CD4-positive, CD25-positive, alpha-beta regulatory T cell (primary cell): ENCODE data around the gene B4GALT1. TPM values are rescaled to one million over a fixed set of nuclear protein-coding genes. Genes with fewer than 3 reads are reported as not detected.
A peak's percentile ranks its signal among the peaks of the same experiment; 100 is the strongest.

Experiments used
- ATAC-seq, 2 donors: fragments of 150-1000 bp; cut with Tn5 transposase; one replicate each; pipeline ENCODE4 v1.10.0; 2021; ENCODE audit warnings: low read depth in 2 of 2, moderate number of reproducible peaks in 2 of 2, moderate library complexity in 1 of 2
- DNase-seq, 3 donors: peaks; one replicate each; pipeline versions ENCODE4 v3.0.0 to v3.0.0-alpha.2; 2012 to 2022; ENCODE audit warnings: mixed read lengths in 1 of 3
- H3K27ac ChIP-seq: one replicate; pipeline ENCODE4 v1.7.0; 2013; ENCODE audit warnings: mild to moderate bottlenecking, low read length; ENCODE audit not compliant: insufficient read depth, poor library complexity, severe bottlenecking
- H3K27me3 ChIP-seq: one replicate; pipeline ENCODE4 v1.7.0; 2013; ENCODE audit warnings: low read length; ENCODE audit not compliant: control insufficient read depth, insufficient read depth
- H3K36me3 ChIP-seq: one replicate; pipeline ENCODE4 v1.7.0; 2013; ENCODE audit warnings: mild to moderate bottlenecking, low read length, moderate library complexity; ENCODE audit not compliant: control insufficient read depth, insufficient read depth
- H3K4me1 ChIP-seq: 2 replicates; pipeline ENCODE4 v1.7.0; 2013; ENCODE audit warnings: mild to moderate bottlenecking, low read length; ENCODE audit not compliant: insufficient read depth, control insufficient read depth, poor library complexity, severe bottlenecking
- H3K4me3 ChIP-seq: one replicate; pipeline ENCODE4 v1.7.0; 2013; ENCODE audit warnings: low read depth, mild to moderate bottlenecking, low read length, moderate library complexity
- H3K9me3 ChIP-seq, 2 experiments: 1 replicate in 1 of 2; 2 replicates in 1 of 2; pipeline ENCODE4 v1.7.0; 2013; ENCODE audit warnings: low read length in 2 of 2, mild to moderate bottlenecking in 1 of 2, moderate library complexity in 1 of 2; ENCODE audit not compliant: control insufficient read depth in 2 of 2
- H3K27ac Mint-ChIP-seq, 3 donors: one replicate each; pipeline ENCODE4 v1.8.0; 2020 to 2022; ENCODE audit warnings: mild to moderate bottlenecking in 3 of 3, mixed read lengths in 3 of 3, moderate library complexity in 2 of 3
- H3K27me3 Mint-ChIP-seq: one replicate; pipeline ENCODE4 v1.8.0; 2022; ENCODE audit warnings: mild to moderate bottlenecking, mixed read lengths
- H3K36me3 Mint-ChIP-seq: one replicate; pipeline ENCODE4 v1.8.0; 2020; ENCODE audit warnings: mixed read lengths
- H3K4me1 Mint-ChIP-seq, 4 donors: one replicate each; pipeline ENCODE4 v1.8.0; 2020 to 2022; ENCODE audit warnings: mixed read lengths in 4 of 4, mild to moderate bottlenecking in 1 of 4
- H3K4me3 Mint-ChIP-seq, 4 donors: one replicate each; pipeline ENCODE4 v1.8.0; 2020 to 2022; ENCODE audit warnings: mild to moderate bottlenecking in 4 of 4, mixed read lengths in 4 of 4, moderate library complexity in 3 of 4
- H3K9me3 Mint-ChIP-seq, 7 donors: one replicate each; pipeline ENCODE4 v1.8.0; 2020 to 2022; ENCODE audit warnings: mixed read lengths in 7 of 7, mild to moderate bottlenecking in 3 of 7, moderate library complexity in 2 of 7
- polyA plus RNA-seq, 4 donors: library from polyadenylated mRNA; unstranded; fragments of 300-500 nt; fragmentation: Illumina TruSeq; gene quantifications; one replicate each; pipeline ENCODE4 v1.2.3, GENCODE V29; 2021
- total RNA-seq: library from RNA; stranded (reverse); gene quantifications from one replicate; pipeline ENCODE4 v1.2.3, GENCODE V29; 2022

B4GALT1 gene
- total and polyA plus RNA-seq, 5 donors from 2014 or later = 18.8 to 87.8 (median 20.8) TPM

GRCh38 chr9:33110686-33111085 is 56.5 kb downstream of the B4GALT1 start:
- Mint-ChIP-seq H3K36me3 (peaks cover 35% of the 10 kb centered on the region), H3K27ac (peak overlapping the region in 2 of 3 donors; percentile 34 to 62), H3K9me3 (no peaks in the 10 kb centered on the region), H3K4me3 (peak overlapping the region in 1 of 4 donors; percentile 29), H3K4me1 (peaks cover 0 to 7% (median 6%) of the 10 kb centered on the region in 4 donors), H3K27me3 (no peaks in the 10 kb centered on the region)
- Histone ChIP-seq H3K4me1 (no peaks in the 10 kb centered on the region), H3K27me3 (no peaks in the 10 kb centered on the region), H3K27ac (no peak overlapping the region), H3K9me3 (no peaks in the 10 kb centered on the region), H3K36me3 (peaks cover 51% of the 10 kb centered on the region), H3K4me3 (no peak overlapping the region)
- ATAC-seq (no peak), DNase-seq (no peak)

GRCh38 chr9:33109850-33110595 is 57.1 kb downstream of the B4GALT1 start:
- Mint-ChIP-seq H3K4me3 (no peak overlapping the region), H3K27ac (peak overlapping the region in 2 of 3 donors; percentile 14 to 71), H3K4me1 (peaks cover 0 to 7% (median 6%) of the 10 kb centered on the region in 4 donors), H3K9me3 (no peaks in the 10 kb centered on the region), H3K27me3 (no peaks in the 10 kb centered on the region), H3K36me3 (peaks cover 29% of the 10 kb centered on the region)
- Histone ChIP-seq H3K4me3 (no peak overlapping the region), H3K27me3 (no peaks in the 10 kb centered on the region), H3K4me1 (no peaks in the 10 kb centered on the region), H3K27ac (no peak overlapping the region), H3K36me3 (peaks cover 44% of the 10 kb centered on the region), H3K9me3 (no peaks in the 10 kb centered on the region)
- ATAC-seq = no peak
- DNase-seq = no peak

- Histone ChIP-seq H3K9me3 (no peaks in the 10 kb centered on the region), H3K4me3 (no peak overlapping the region), H3K4me1 (no peaks in the 10 kb centered on the region), H3K27me3 (no peaks in the 10 kb centered on the region), H3K36me3 (peaks cover 36% of the 10 kb centered on the region), H3K27ac (no peak overlapping the region)
- DNase-seq (no peak), ATAC-seq (no peak)
- Mint-ChIP-seq H3K4me1 (peaks cover 0 to 7% (median 6%) of the 10 kb centered on the region in 4 donors), H3K27me3 (no peaks in the 10 kb centered on the region), H3K27ac (no peak overlapping the region), H3K4me3 (no peak overlapping the region), H3K36me3 (peaks cover 22% of the 10 kb centered on the region), H3K9me3 (no peaks in the 10 kb centered on the region)
These were observed 58.0 kb downstream of the B4GALT1 start for GRCh38 chr9:33109097-33109496.

- no peak overlapping the region for H3K4me3 ChIP-seq
- DNase-seq (no peak), ATAC-seq (no peak)
- Mint-ChIP-seq H3K27ac (peak overlapping the region in 1 of 3 donors; percentile 53), H3K36me3 (peaks cover 16% of the 10 kb centered on the region), H3K27me3 (no peaks in the 10 kb centered on the region), H3K4me3 (peak overlapping the region in 2 of 4 donors; percentile 19 to 33), H3K4me1 (peaks cover 0 to 7% (median 5%) of the 10 kb centered on the region in 4 donors), H3K9me3 (no peaks in the 10 kb centered on the region)
- no peaks in the 10 kb centered on the region for H3K27me3 ChIP-seq
- H3K4me1 ChIP-seq = no peaks in the 10 kb centered on the region
- H3K27ac ChIP-seq = no peak overlapping the region
- peaks cover 30% of the 10 kb centered on the region for H3K36me3 ChIP-seq
- no peaks in the 10 kb centered on the region for H3K9me3 ChIP-seq
These were observed 58.7 kb downstream of the B4GALT1 start for GRCh38 chr9:33108472-33108871.

GRCh38 chr9:33107762-33108161 is 59.4 kb downstream of the B4GALT1 start:
- no peak overlapping the region for H3K4me3 ChIP-seq
- H3K9me3 ChIP-seq = no peaks in the 10 kb centered on the region
- no peak overlapping the region for H3K27ac ChIP-seq
- ATAC-seq (no peak), DNase-seq (no peak)
- Mint-ChIP-seq H3K27ac (peak overlapping the region in 1 of 3 donors; percentile 36), H3K36me3 (peaks cover 10% of the 10 kb centered on the region), H3K27me3 (no peaks in the 10 kb centered on the region), H3K9me3 (no peaks in the 10 kb centered on the region), H3K4me1 (peaks cover 0 to 7% (median 5%) of the 10 kb centered on the region in 4 donors), H3K4me3 (no peak overlapping the region)
- H3K4me1 ChIP-seq = no peaks in the 10 kb centered on the region
- H3K36me3 ChIP-seq = peaks cover 22% of the 10 kb centered on the region
- no peaks in the 10 kb centered on the region for H3K27me3 ChIP-seq

- Mint-ChIP-seq H3K9me3 (no peaks in the 10 kb centered on the region), H3K27me3 (no peaks in the 10 kb centered on the region), H3K4me3 (no peak overlapping the region), H3K27ac (peak overlapping the region in 2 of 3 donors; percentile 23 to 42), H3K4me1 (peaks cover 0 to 7% (median 5%) of the 10 kb centered on the region in 4 donors), H3K36me3 (peaks cover 5% of the 10 kb centered on the region)
- ATAC-seq = no peak
- Histone ChIP-seq H3K36me3 (peaks cover 16% of the 10 kb centered on the region), H3K27me3 (no peaks in the 10 kb centered on the region), H3K4me1 (no peaks in the 10 kb centered on the region), H3K9me3 (no peaks in the 10 kb centered on the region), H3K27ac (no peak overlapping the region), H3K4me3 (no peak overlapping the region)
- no peak for DNase-seq
These were observed 60.1 kb downstream of the B4GALT1 start for GRCh38 chr9:33106827-33107621.

GRCh38 chr9:33106372-33106771 is 60.8 kb downstream of the B4GALT1 start:
- peak overlapping the region in 2 of 3 donors; percentile 23 to 36 for H3K27ac Mint-ChIP-seq
- ATAC-seq (no peak), DNase-seq (no peak)
- no peaks in the 10 kb centered on the region for H3K4me1 ChIP-seq
- no peak overlapping the region for H3K4me3 Mint-ChIP-seq
- H3K4me3 ChIP-seq = no peak overlapping the region
- H3K27me3 ChIP-seq = no peaks in the 10 kb centered on the region
- no peaks in the 10 kb centered on the region for H3K9me3 Mint-ChIP-seq
- H3K9me3 ChIP-seq = no peaks in the 10 kb centered on the region
- no peaks in the 10 kb centered on the region for H3K36me3 Mint-ChIP-seq
- H3K27me3 Mint-ChIP-seq = no peaks in the 10 kb centered on the region
- H3K36me3 ChIP-seq = peaks cover 10% of the 10 kb centered on the region
- H3K27ac ChIP-seq = no peak overlapping the region
- H3K4me1 Mint-ChIP-seq = peaks cover 0 to 7% (median 4%) of the 10 kb centered on the region in 4 donors
